SK-N-SH (cell line): ENCODE data around the gene RTN4RL1.

Experiments used
- CHD2 ChIP-seq: fragments of 150-350 bp; IDR thresholded peaks from 2 replicates; pipeline ENCODE4 v1.6.1; 2018; ENCODE audit warnings: low read length; ENCODE audit not compliant: partially characterized antibody
- CTCF ChIP-seq: fragments of 200-600 bp; sonication (generic); IDR thresholded peaks from 2 replicates; pipeline ENCODE4 v1.6.1; 2017; ENCODE audit warnings: antibody characterized with exemption, mild to moderate bottlenecking, moderate library complexity
- EP300 ChIP-seq, 2 experiments: IDR thresholded peaks; 2 replicates each; pipeline versions ENCODE4 v1.4.0 to v1.6.1; 2012; ENCODE audit warnings: borderline replicate concordance in 1 of 2, low read depth in 1 of 2, low read length in 1 of 2
- GABPA ChIP-seq: IDR thresholded peaks from 2 replicates; pipeline ENCODE4 v1.4.0; 2012; ENCODE audit warnings: low read depth, mild to moderate bottlenecking
- POLR2AphosphoS5 ChIP-seq: IDR thresholded peaks from 2 replicates; pipeline ENCODE4 v1.6.1; 2012; ENCODE audit warnings: low read depth, low read length
- RAD21 ChIP-seq: IDR thresholded peaks from 2 replicates; pipeline ENCODE4 v1.6.1; 2012; ENCODE audit warnings: mild to moderate bottlenecking, low read length
- RCOR1 ChIP-seq: fragments of 150-350 bp; IDR thresholded peaks from 2 replicates; pipeline ENCODE4 v1.6.1; 2017; ENCODE audit warnings: antibody characterized with exemption, low read length
- RFX5 ChIP-seq: IDR thresholded peaks from 2 replicates; pipeline ENCODE4 v1.6.1; 2012; ENCODE audit warnings: mild to moderate bottlenecking, improper control_type of control experiment, low read length
- SMC3 ChIP-seq: IDR thresholded peaks from 2 replicates; pipeline ENCODE4 v1.6.1; 2012; ENCODE audit warnings: low read depth, low read length, improper control_type of control experiment
- TCF12 ChIP-seq: IDR thresholded peaks from 2 replicates; pipeline ENCODE4 v1.4.0; 2012
- TEAD4 ChIP-seq: IDR thresholded peaks from 2 replicates; pipeline ENCODE4 v1.4.0; 2012; ENCODE audit warnings: mild to moderate bottlenecking, borderline replicate concordance; ENCODE audit not compliant: insufficient read depth
- YY1 ChIP-seq: IDR thresholded peaks from 2 replicates; pipeline ENCODE4 v1.4.0; 2012; ENCODE audit warnings: low read depth, mild to moderate bottlenecking
- TF ChIP-seq, protein P1 (sequence below): IDR thresholded peaks from 2 replicates; pipeline ENCODE4 v1.4.0; 2012; ENCODE audit warnings: low read depth

- TF ChIP-seq, protein P1, sequence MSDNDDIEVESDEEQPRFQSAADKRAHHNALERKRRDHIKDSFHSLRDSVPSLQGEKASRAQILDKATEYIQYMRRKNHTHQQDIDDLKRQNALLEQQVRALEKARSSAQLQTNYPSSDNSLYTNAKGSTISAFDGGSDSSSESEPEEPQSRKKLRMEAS = no peak
- TF ChIP-seq TCF12 (no peak), RFX5 (no peak), SMC3 (no peak), RAD21 (no peak), RCOR1 (no peak), TEAD4 (no peak), CTCF (no peak), EP300 (IDR thresholded peaks at IDR 0.05; ENCODE audit: borderline replicate concordance in 1 of 2, low read depth in 1 of 2, low read length in 1 of 2) (no peak), CHD2 (no peak), GABPA (no peak), POLR2AphosphoS5 (no peak), YY1 (no peak)
Measured at GRCh38 chr17:1969712-1970111, 55.4 kb downstream of the RTN4RL1 start.
